Smooth muscle cell (in vitro differentiated cells): ENCODE data around the gene WDR86. TPM values are rescaled to one million over a fixed set of nuclear protein-coding genes. Genes with fewer than 3 reads are reported as not detected.

ENCODE experiments used
- DNase-seq: peaks from one replicate; lab custom pipeline; 2025; ENCODE audit not compliant: unreplicated experiment; lab: John Stamatoyannopoulos, UW
- H2AFZ ChIP-seq: fragments of 200-600 bp; sonication (generic); 2 replicates; pipeline ENCODE4 v1.6.0; 2016; ENCODE audit warnings: antibody characterized with exemption, low read depth, mild to moderate bottlenecking
- H3F3A ChIP-seq: fragments of 200-600 bp; sonication (generic); 2 replicates; pipeline ENCODE4 v1.6.0; 2017; ENCODE audit warnings: antibody characterized with exemption, low read depth
- H3K27ac ChIP-seq: fragments of 200-600 bp; sonication (generic); 2 replicates; pipeline ENCODE4 v1.5.1; 2016; ENCODE audit warnings: low read depth, mild to moderate bottlenecking
- H3K27me3 ChIP-seq: fragments of 200-600 bp; sonication (generic); 2 replicates; pipeline ENCODE4 v1.6.1; 2016; ENCODE audit warnings: low read depth, mild to moderate bottlenecking
- H3K36me3 ChIP-seq: fragments of 200-600 bp; sonication (generic); 2 replicates; pipeline ENCODE4 v1.5.1; 2016; ENCODE audit warnings: low read depth
- H3K4me1 ChIP-seq: fragments of 200-600 bp; sonication (generic); 2 replicates; pipeline ENCODE4 v1.5.1; 2016; ENCODE audit warnings: low read depth
- H3K4me2 ChIP-seq: fragments of 200-600 bp; sonication (generic); 2 replicates; pipeline ENCODE4 v1.6.0; 2016; ENCODE audit warnings: mild to moderate bottlenecking
- H3K4me3 ChIP-seq: fragments of 200-600 bp; sonication (generic); 2 replicates; pipeline ENCODE4 v1.5.1; 2016; ENCODE audit warnings: mild to moderate bottlenecking
- H3K79me2 ChIP-seq: fragments of 200-600 bp; sonication (generic); 2 replicates; pipeline ENCODE4 v1.6.0; 2016; ENCODE audit warnings: low read depth, mild to moderate bottlenecking
- H3K9ac ChIP-seq: fragments of 200-600 bp; sonication (generic); 2 replicates; pipeline ENCODE4 v1.6.0; 2016; ENCODE audit warnings: low read depth
- H3K9me3 ChIP-seq: fragments of 200-600 bp; sonication (generic); replicated peaks from 2 replicates; pipeline ENCODE4 v1.5.1; 2016; ENCODE audit warnings: low read depth
- H4K20me1 ChIP-seq: fragments of 200-600 bp; sonication (generic); 2 replicates; pipeline ENCODE4 v1.6.0; 2016; ENCODE audit warnings: low read depth
- WGBS: methylation state at CpG from one replicate; pipeline ENCODE4 v1.1.7; 2016; ENCODE audit warnings: low lambda C conversion rate; 5-methylcytosine and 5-hydroxymethylcytosine counted together
- polyA plus RNA-seq: library from polyadenylated mRNA; unstranded; fragments of >200 nt; fragmentation: Nextera tagmentation; extraction: Ambion mirVana; gene quantifications from 2 replicates; pipeline ENCODE4 v1.2.1, GENCODE V29; 2016
- total RNA-seq: library from RNA; depleted of rRNA; stranded (reverse); fragments of >200 nt; gene quantifications from 2 replicates; pipeline ENCODE4 v1.2.3, GENCODE V29; 2014
- TF ChIP-seq, protein P1 (sequence below): fragments of 200-600 bp; sonication (generic); IDR thresholded peaks from 2 replicates; pipeline ENCODE4 v1.5.1; 2017; ENCODE audit warnings: borderline replicate concordance, mild to moderate bottlenecking, antibody characterized with exemption; ENCODE audit not compliant: insufficient read depth, poor library complexity, severe bottlenecking

The WDR86 gene
- total and polyA plus RNA-seq, 2 experiments from 2014 or later, result 1.3 to 4.1 TPM

GRCh38 chr7:151429237-151429559, 19.4 kb upstream of the WDR86 start:
- Histone ChIP-seq H3K79me2 (no peaks in the 10 kb centered on the region), H3K27ac (peak overlapping the region; percentile 67), H3K4me3 (no peak overlapping the region), H3F3A (peaks cover 32% of the 10 kb centered on the region), H3K4me2 (peak overlapping the region; percentile 64), H3K36me3 (no peaks in the 10 kb centered on the region), H2AFZ (no peak overlapping the region), H3K27me3 (no peaks in the 10 kb centered on the region), H3K4me1 (peaks cover 39% of the 10 kb centered on the region), H3K9me3 (no peaks in the 10 kb centered on the region), H4K20me1 (no peaks in the 10 kb centered on the region), H3K9ac (no peak overlapping the region)
- no peak for DNase-seq
- 94% methylated on average over 5 of the region's 5 CpGs for WGBS
- TF ChIP-seq, protein P1, sequence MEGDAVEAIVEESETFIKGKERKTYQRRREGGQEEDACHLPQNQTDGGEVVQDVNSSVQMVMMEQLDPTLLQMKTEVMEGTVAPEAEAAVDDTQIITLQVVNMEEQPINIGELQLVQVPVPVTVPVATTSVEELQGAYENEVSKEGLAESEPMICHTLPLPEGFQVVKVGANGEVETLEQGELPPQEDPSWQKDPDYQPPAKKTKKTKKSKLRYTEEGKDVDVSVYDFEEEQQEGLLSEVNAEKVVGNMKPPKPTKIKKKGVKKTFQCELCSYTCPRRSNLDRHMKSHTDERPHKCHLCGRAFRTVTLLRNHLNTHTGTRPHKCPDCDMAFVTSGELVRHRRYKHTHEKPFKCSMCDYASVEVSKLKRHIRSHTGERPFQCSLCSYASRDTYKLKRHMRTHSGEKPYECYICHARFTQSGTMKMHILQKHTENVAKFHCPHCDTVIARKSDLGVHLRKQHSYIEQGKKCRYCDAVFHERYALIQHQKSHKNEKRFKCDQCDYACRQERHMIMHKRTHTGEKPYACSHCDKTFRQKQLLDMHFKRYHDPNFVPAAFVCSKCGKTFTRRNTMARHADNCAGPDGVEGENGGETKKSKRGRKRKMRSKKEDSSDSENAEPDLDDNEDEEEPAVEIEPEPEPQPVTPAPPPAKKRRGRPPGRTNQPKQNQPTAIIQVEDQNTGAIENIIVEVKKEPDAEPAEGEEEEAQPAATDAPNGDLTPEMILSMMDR, result no peak

DNA sequence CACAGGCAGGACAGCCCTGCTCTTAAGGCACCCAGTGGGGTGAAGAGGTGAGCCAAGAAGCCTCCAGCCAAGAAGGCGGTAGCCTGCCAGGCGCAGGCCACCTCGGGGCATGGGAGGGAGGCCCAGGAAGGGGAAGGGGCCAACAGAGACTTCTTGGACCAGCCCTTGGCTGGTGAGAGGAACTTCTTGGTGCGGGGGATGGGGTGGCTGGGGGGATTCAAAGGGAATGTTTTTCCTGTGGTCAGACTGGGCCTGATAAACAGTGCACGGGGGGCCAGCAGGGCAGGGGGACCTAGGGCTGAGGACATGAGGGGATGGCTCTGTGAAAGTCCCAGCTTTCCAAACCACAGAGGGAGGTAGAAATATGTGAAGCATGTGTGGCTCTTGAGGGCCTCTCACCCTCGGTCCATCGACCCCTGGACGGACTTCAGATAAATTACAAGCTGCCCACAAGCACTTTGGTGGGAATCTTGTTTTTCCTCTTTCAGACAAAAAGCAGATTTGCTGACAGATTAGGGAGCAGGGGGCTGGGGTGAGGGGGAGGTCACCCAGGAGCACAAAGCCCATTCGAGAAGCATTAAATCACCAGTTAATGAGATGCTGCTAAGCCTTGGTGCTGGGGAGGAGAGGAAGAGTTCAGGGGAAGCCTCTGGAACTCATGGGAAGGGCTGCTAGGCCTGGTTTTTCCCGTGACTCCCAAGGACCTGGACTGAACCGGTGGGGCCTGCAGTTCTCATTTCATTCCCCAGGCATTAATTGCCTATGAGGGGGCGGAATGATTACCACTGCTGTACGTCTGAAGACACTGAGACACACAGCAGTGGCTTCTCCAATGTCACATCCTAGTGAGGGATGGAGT, 18.8 kb upstream of the WDR86 start:
- Histone ChIP-seq H2AFZ (no peak overlapping the region), H3F3A (peaks cover 32% of the 10 kb centered on the region), H3K4me2 (peak overlapping the region; percentile 64), H3K27ac (peak overlapping the region; percentile 67), H3K79me2 (no peaks in the 10 kb centered on the region), H3K36me3 (no peaks in the 10 kb centered on the region), H3K9me3 (no peaks in the 10 kb centered on the region), H3K4me3 (no peak overlapping the region), H3K9ac (peak overlapping the region; percentile 3), H4K20me1 (no peaks in the 10 kb centered on the region), H3K27me3 (no peaks in the 10 kb centered on the region), H3K4me1 (peaks cover 39% of the 10 kb centered on the region)
- TF ChIP-seq, protein P1, result no peak
- no peak for DNase-seq
- WGBS, result 9% methylated on average over 12 of the region's 13 CpGs

DNA sequence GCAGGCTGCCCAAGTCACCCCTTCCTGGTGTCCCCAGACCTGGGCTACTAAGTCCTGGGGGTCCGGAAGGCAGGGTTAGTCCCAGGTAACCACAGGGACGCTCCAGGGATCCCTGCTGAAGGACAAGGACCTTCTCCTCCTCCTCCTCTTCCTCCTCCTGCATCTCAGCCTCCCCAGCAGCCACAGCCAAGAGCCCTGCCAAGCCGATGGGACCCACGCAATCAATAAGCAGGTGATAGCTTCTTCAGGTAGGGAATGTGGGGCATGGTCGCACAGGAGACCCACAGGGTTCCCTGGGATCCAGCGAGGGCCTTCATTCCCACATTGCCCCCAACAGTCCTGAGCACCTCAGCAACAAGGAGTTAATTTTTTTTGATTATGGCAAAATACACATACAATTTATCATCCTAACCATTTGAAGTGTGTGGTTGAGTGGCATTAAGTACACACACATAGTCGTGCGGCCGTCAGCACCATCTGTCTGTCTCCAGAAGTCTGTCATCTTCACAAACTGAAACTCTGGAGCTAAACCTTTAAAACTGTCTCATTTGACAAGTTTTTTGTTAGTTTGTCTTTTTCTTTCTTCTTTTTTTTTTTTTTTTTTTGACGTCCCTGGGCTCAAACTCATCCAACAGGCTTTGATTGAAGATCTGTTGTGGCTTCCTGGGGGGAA, 18.0 kb upstream of the WDR86 start:
- Histone ChIP-seq H3K27ac (peak overlapping the region; percentile 67), H4K20me1 (no peaks in the 10 kb centered on the region)
- 65% methylated on average over 10 of the region's 10 CpGs for WGBS

More for the DNA sequence above, 18.0 kb upstream of the WDR86 start:
- Histone ChIP-seq H3K4me2 (peak overlapping the region; percentile 64), H2AFZ (no peak overlapping the region), H3K27me3 (no peaks in the 10 kb centered on the region), H3K79me2 (no peaks in the 10 kb centered on the region), H3K36me3 (no peaks in the 10 kb centered on the region), H3K9ac (no peak overlapping the region), H3K9me3 (no peaks in the 10 kb centered on the region), H3K4me1 (peaks cover 39% of the 10 kb centered on the region), H3K4me3 (no peak overlapping the region), H3F3A (peaks cover 32% of the 10 kb centered on the region)
- TF ChIP-seq, protein P1, result no peak
- DNase-seq, result no peak
